ENCODE results near the gene SERPINB7.

DNA sequence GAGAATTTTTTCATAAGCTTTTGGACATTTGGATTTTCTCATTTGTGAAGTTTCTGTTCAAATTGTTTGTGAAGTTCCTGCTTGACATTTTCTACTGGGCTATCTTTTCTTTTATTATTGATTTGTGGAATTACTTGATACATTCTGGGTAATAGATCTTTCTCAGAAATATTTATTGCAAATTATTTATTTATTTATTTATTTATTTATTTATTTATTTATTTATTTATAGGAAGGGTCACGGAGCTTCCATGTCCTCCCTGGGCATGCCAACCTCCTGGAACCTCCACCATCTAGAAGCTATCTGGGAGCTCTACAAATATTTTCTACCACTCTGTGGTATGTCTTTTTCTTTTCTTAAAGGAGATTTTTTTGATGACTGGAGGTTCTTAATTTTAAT is 25.7 kb upstream of the SERPINB7 start:
- TF ChIP-seq, protein P1, sequence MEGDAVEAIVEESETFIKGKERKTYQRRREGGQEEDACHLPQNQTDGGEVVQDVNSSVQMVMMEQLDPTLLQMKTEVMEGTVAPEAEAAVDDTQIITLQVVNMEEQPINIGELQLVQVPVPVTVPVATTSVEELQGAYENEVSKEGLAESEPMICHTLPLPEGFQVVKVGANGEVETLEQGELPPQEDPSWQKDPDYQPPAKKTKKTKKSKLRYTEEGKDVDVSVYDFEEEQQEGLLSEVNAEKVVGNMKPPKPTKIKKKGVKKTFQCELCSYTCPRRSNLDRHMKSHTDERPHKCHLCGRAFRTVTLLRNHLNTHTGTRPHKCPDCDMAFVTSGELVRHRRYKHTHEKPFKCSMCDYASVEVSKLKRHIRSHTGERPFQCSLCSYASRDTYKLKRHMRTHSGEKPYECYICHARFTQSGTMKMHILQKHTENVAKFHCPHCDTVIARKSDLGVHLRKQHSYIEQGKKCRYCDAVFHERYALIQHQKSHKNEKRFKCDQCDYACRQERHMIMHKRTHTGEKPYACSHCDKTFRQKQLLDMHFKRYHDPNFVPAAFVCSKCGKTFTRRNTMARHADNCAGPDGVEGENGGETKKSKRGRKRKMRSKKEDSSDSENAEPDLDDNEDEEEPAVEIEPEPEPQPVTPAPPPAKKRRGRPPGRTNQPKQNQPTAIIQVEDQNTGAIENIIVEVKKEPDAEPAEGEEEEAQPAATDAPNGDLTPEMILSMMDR (IDR thresholded peaks at IDR 0.05): no peak
- TF ChIP-seq POLR2AphosphoS5 (IDR thresholded peaks at IDR 0.05): no peak
- no peak for TF ChIP-seq EP300 (IDR thresholded peaks at IDR 0.05)
- TF ChIP-seq POLR2A (IDR thresholded peaks at IDR 0.05): no peak

Data from gastroesophageal sphincter (tissue), 3 donors.